Activated naive CD8-positive, alpha-beta T cell treated with anti-CD3 and anti-CD28 coated beads, Interleukin-2, amount 50 U/mL, for 16 hours (primary cell): Measurements from ENCODE around the gene MOV10L1.
A peak's percentile ranks its signal among the peaks of the same experiment; 100 is the strongest.

Source experiments
- DNase-seq: peaks from one replicate; pipeline ENCODE4 v3.0.0-alpha.2; 2020; ENCODE audit warnings: low read depth, low spot score

MOV10L1 gene

GRCh38 chr22:50175921-50176849 lies 86.4 kb downstream of the MOV10L1 start:
- no peak for DNase-seq

GRCh38 chr22:50176850-50177536 lies 87.2 kb downstream of the MOV10L1 start:
- no peak for DNase-seq

- no peak for DNase-seq
Measured at GRCh38 chr22:50177537-50178470, 88.0 kb downstream of the MOV10L1 start.

GRCh38 chr22:50178471-50178864 lies 88.7 kb downstream of the MOV10L1 start:
- no peak for DNase-seq

GRCh38 chr22:50178871-50179869 lies 89.4 kb downstream of the MOV10L1 start:
- DNase-seq, result no peak

- no peak for DNase-seq
Measured at GRCh38 chr22:50179937-50180726, 90.3 kb downstream of the MOV10L1 start.

- DNase-seq, result no peak
Measured at GRCh38 chr22:50180727-50181521, 91.1 kb downstream of the MOV10L1 start.

GRCh38 chr22:50182176-50183081 lies 92.6 kb downstream of the MOV10L1 start:
- no peak for DNase-seq

- DNase-seq, result no peak
Measured at GRCh38 chr22:50183141-50183971, 93.5 kb downstream of the MOV10L1 start.

GRCh38 chr22:50184004-50184901 lies 94.4 kb downstream of the MOV10L1 start:
- DNase-seq, result no peak

GRCh38 chr22:50184902-50185374 lies 95.1 kb downstream of the MOV10L1 start:
- no peak for DNase-seq

- peak; percentile 74 for DNase-seq
Measured at GRCh38 chr22:50185375-50186087, 95.7 kb downstream of the MOV10L1 start, which contains the start of gene TRABD. TSS of gene TRABD (plus strand) at chr22:50185913. CDS start at chr22:50193061, 7,148 bp downstream.

- no peak for DNase-seq
Measured at GRCh38 chr22:50186181-50186714, 96.4 kb downstream of the MOV10L1 start.

- DNase-seq, result no peak
Measured at GRCh38 chr22:50186761-50187523, 97.1 kb downstream of the MOV10L1 start.
